Subcutaneous adipose tissue (tissue), 4 donors: Measurements from ENCODE around the gene DNAH2. TPM values are rescaled to one million over a fixed set of nuclear protein-coding genes. Genes with fewer than 3 reads are reported as not detected.

ENCODE experiments used
- CTCF ChIP-seq: fragments of 450-650 bp; IDR thresholded peaks from one replicate; pipeline ENCODE4 v1.5.1; 2016; ENCODE audit warnings: low read depth, mild to moderate bottlenecking, control low read depth, antibody characterized with exemption, moderate library complexity
- total RNA-seq, 4 donors: library from RNA; depleted of rRNA; stranded (reverse); fragments of >200 nt; gene quantifications; one replicate each; pipeline ENCODE4 v1.1.0, GENCODE V29; 2016

Gene DNAH2
- total RNA-seq, 4 donors from 2014 or later = under 0.01 to 0.22 (median 0.18) TPM

GRCh38 chr17:7719661-7720060, 2.1 kb downstream of the DNAH2 start:
- TF ChIP-seq CTCF = no peak

- TF ChIP-seq CTCF = no peak
These were observed 2.6 kb downstream of the DNAH2 start for GRCh38 chr17:7720125-7720524.

GRCh38 chr17:7721612-7722011, 4.1 kb downstream of the DNAH2 start:
- TF ChIP-seq CTCF = no peak

- TF ChIP-seq CTCF = no peak
These were observed 10.3 kb downstream of the DNAH2 start for GRCh38 chr17:7727886-7728285.

- TF ChIP-seq CTCF = no peak
These were observed 12.3 kb downstream of the DNAH2 start for GRCh38 chr17:7729816-7730215.

- TF ChIP-seq CTCF = no peak
These were observed 15.5 kb downstream of the DNAH2 start for GRCh38 chr17:7732981-7733539.

GRCh38 chr17:7737601-7738000, 20.1 kb downstream of the DNAH2 start:
- TF ChIP-seq CTCF = no peak
